Chondrocyte (in vitro differentiated cells): ENCODE data around the gene MVP. TPM values are rescaled to one million over a fixed set of nuclear protein-coding genes. Genes with fewer than 3 reads are reported as not detected.
"Not testable (repeated sequence)": the region's sequence is repeated elsewhere in the genome, so short reads cannot be mapped to it uniquely, and the experiment has no call there.

Experiments used
- DNase-seq: peaks from one replicate; pipeline ENCODE4 v3.0.0; 2021; ENCODE audit warnings: mixed read lengths, low spot score
- H3K27ac Mint-ChIP-seq: one replicate; pipeline ENCODE4 v1.8.0; 2021; ENCODE audit warnings: mild to moderate bottlenecking, moderate library complexity, mixed read lengths; ENCODE audit not compliant: unreplicated experiment
- H3K27me3 Mint-ChIP-seq: 2 replicates; pipeline ENCODE4 v1.8.0; 2021; ENCODE audit warnings: low read depth, mixed read lengths
- H3K36me3 Mint-ChIP-seq: 2 replicates; pipeline ENCODE4 v1.8.0; 2021; ENCODE audit warnings: low read depth, mixed read lengths
- H3K4me1 Mint-ChIP-seq: 2 replicates; pipeline ENCODE4 v1.8.0; 2021; ENCODE audit warnings: low read depth, mild to moderate bottlenecking, mixed read lengths
- H3K4me3 Mint-ChIP-seq: one replicate; pipeline ENCODE4 v1.8.0; 2021; ENCODE audit warnings: mild to moderate bottlenecking, moderate library complexity, mixed read lengths; ENCODE audit not compliant: unreplicated experiment
- H3K9me3 Mint-ChIP-seq: 2 replicates; pipeline ENCODE4 v1.8.0; 2021; ENCODE audit warnings: low read depth, mixed read lengths
- CTCF ChIP-seq: fragments of 200-600 bp; sonication (generic); IDR thresholded peaks from 2 replicates; pipeline ENCODE4 v1.5.0; 2021; ENCODE audit warnings: antibody characterized with exemption, mild to moderate bottlenecking, moderate library complexity
- total RNA-seq: library from RNA; stranded (reverse); gene quantifications from 3 replicates; pipeline ENCODE4 v1.2.1, GENCODE V29; 2021

The MVP gene
- total RNA-seq, 1 donor from 2014 or later, result 101 TPM

- Mint-ChIP-seq H3K36me3 (peaks cover 4% of the 10 kb centered on the region), H3K9me3 (no peaks in the 10 kb centered on the region), H3K4me1 (no peaks in the 10 kb centered on the region), H3K27me3 (peaks cover 4% of the 10 kb centered on the region), H3K4me3 (no peak overlapping the region), H3K27ac (no peak overlapping the region)
- DNase-seq, result no peak
- no peak for TF ChIP-seq CTCF
Observed at GRCh38 chr16:29883987-29884386, 63.7 kb downstream of the MVP start.

GRCh38 chr16:29889372-29889771 is 69.1 kb downstream of the MVP start:
- not testable (repeated sequence) for H3K4me1 Mint-ChIP-seq, H3K36me3 Mint-ChIP-seq, H3K9me3 Mint-ChIP-seq, H3K27me3 Mint-ChIP-seq, H3K4me3 Mint-ChIP-seq, H3K27ac Mint-ChIP-seq, DNase-seq

GRCh38 chr16:29891525-29892457 is 71.5 kb downstream of the MVP start:
- Mint-ChIP-seq H3K4me1 (no peaks in the 10 kb centered on the region), H3K27me3 (no peaks in the 10 kb centered on the region), H3K27ac (no peak overlapping the region), H3K4me3 (no peak overlapping the region), H3K36me3 (no peaks in the 10 kb centered on the region), H3K9me3 (no peaks in the 10 kb centered on the region)
- TF ChIP-seq CTCF, result no peak
- no peak for DNase-seq

GRCh38 chr16:29892458-29892813 is 72.2 kb downstream of the MVP start:
- no peak overlapping the region for H3K4me3 Mint-ChIP-seq
- H3K27ac Mint-ChIP-seq, result no peak overlapping the region
- no peak for DNase-seq
- no peaks in the 10 kb centered on the region for H3K9me3 Mint-ChIP-seq
- no peaks in the 10 kb centered on the region for H3K36me3 Mint-ChIP-seq
- TF ChIP-seq CTCF, result no peak
- peaks cover 3% of the 10 kb centered on the region for H3K27me3 Mint-ChIP-seq
- H3K4me1 Mint-ChIP-seq, result no peaks in the 10 kb centered on the region

- H3K27me3 Mint-ChIP-seq, result peaks cover 14% of the 10 kb centered on the region
- H3K9me3 Mint-ChIP-seq, result no peaks in the 10 kb centered on the region
- no peak overlapping the region for H3K4me3 Mint-ChIP-seq
- TF ChIP-seq CTCF, result no peak
- no peak for DNase-seq
- no peak overlapping the region for H3K27ac Mint-ChIP-seq
- H3K4me1 Mint-ChIP-seq, result peaks cover 3% of the 10 kb centered on the region
- H3K36me3 Mint-ChIP-seq, result no peaks in the 10 kb centered on the region
Observed at GRCh38 chr16:29893553-29893952, 73.3 kb downstream of the MVP start.

GRCh38 chr16:29894352-29894751 is 74.1 kb downstream of the MVP start:
- Mint-ChIP-seq H3K27ac (no peak overlapping the region), H3K27me3 (peaks cover 19% of the 10 kb centered on the region), H3K36me3 (no peaks in the 10 kb centered on the region), H3K4me1 (peaks cover 5% of the 10 kb centered on the region), H3K4me3 (no peak overlapping the region), H3K9me3 (no peaks in the 10 kb centered on the region)
- DNase-seq, result no peak
- no peak for TF ChIP-seq CTCF
